HepG2 (cell line): ENCODE results near the gene EPHA1. TPM values are rescaled to one million over a fixed set of nuclear protein-coding genes. Genes with fewer than 3 reads are reported as not detected.

Source experiments
- BRCA1 ChIP-seq: sonication (generic); formaldehyde crosslinking; IDR thresholded peaks from 2 replicates; pipeline ENCODE4 v1.4.0; 2020; ENCODE audit warnings: missing genetic modification reagents
- BRD4 ChIP-seq: sonication (generic); formaldehyde crosslinking; IDR thresholded peaks from 2 replicates; pipeline ENCODE4 v1.4.0; 2020; ENCODE audit warnings: missing genetic modification reagents
- CENPT ChIP-seq: sonication (generic); formaldehyde crosslinking; IDR thresholded peaks from 2 replicates; pipeline ENCODE4 v1.8.0; 2022; ENCODE audit warnings: low read depth, mild to moderate bottlenecking, moderate library complexity, missing genetic modification reagents
- CERS6 ChIP-seq: sonication (generic); formaldehyde crosslinking; IDR thresholded peaks from 2 replicates; pipeline ENCODE4 v1.5.0; 2020; ENCODE audit warnings: missing genetic modification reagents
- CHCHD3 ChIP-seq: sonication (generic); formaldehyde crosslinking; IDR thresholded peaks from 2 replicates; pipeline ENCODE4 v1.8.0; 2022; ENCODE audit warnings: mild to moderate bottlenecking, missing genetic modification reagents, moderate library complexity
- FOXP4 ChIP-seq: sonication (generic); formaldehyde crosslinking; IDR thresholded peaks from 2 replicates; pipeline ENCODE4 v1.4.0; 2020; ENCODE audit warnings: missing genetic modification reagents
- GMEB2 ChIP-seq: IDR thresholded peaks from 2 replicates; pipeline ENCODE4 v1.6.1; 2016; ENCODE audit warnings: missing biosample characterization, missing genetic modification reagents, low read depth
- HNRNPL ChIP-seq: fragments of 200-400 bp; formaldehyde crosslinking; IDR thresholded peaks from 2 replicates; pipeline ENCODE4 v1.6.1; 2017; ENCODE audit warnings: mild to moderate bottlenecking, low read depth, low read length
- NFE2 ChIP-seq: sonication (generic); formaldehyde crosslinking; IDR thresholded peaks from 2 replicates; pipeline ENCODE4 v1.4.0; 2020; ENCODE audit warnings: missing genetic modification reagents
- RXRB ChIP-seq: IDR thresholded peaks from 2 replicates; pipeline ENCODE4 v1.6.1; 2016; ENCODE audit warnings: borderline replicate concordance, missing genetic modification reagents, missing compliant biosample characterization
- SP1 ChIP-seq, 2 experiments: fragments of 450-650 bp in 1 of 2; sonication (generic) in 1 of 2; formaldehyde crosslinking in 1 of 2; IDR thresholded peaks; 2 replicates each; pipeline versions ENCODE4 v1.4.0 to v1.6.1; 2016 to 2020; ENCODE audit warnings: missing genetic modification reagents in 1 of 2
- XRCC5 ChIP-seq: fragments of 200-400 bp; formaldehyde crosslinking; optimal IDR thresholded peaks from 2 replicates; pipeline ENCODE3; 2017; ENCODE audit warnings: mild to moderate bottlenecking, low read length
- ZBTB7A ChIP-seq: sonication (generic); formaldehyde crosslinking; IDR thresholded peaks from 2 replicates; pipeline ENCODE4 v1.8.0; 2022; ENCODE audit warnings: mild to moderate bottlenecking, missing genetic modification reagents
- ZFP36 ChIP-seq: fragments of 150-350 bp; IDR thresholded peaks from 2 replicates; pipeline ENCODE4 v1.6.1; 2018; ENCODE audit warnings: borderline replicate concordance, low read length, low read depth; ENCODE audit not compliant: partially characterized antibody
- ZNF24 ChIP-seq: fragments of 450-650 bp; IDR thresholded peaks from 2 replicates; pipeline ENCODE4 v1.6.1; 2017; ENCODE audit warnings: antibody characterized with exemption, mild to moderate bottlenecking
- ZNF326 ChIP-seq: sonication (generic); formaldehyde crosslinking; IDR thresholded peaks from 2 replicates; pipeline ENCODE4 v1.4.0; 2020; ENCODE audit warnings: missing genetic modification reagents, borderline replicate concordance
- ZNF382 ChIP-seq: sonication (generic); formaldehyde crosslinking; IDR thresholded peaks from 2 replicates; pipeline ENCODE4 v1.5.0; 2020; ENCODE audit warnings: missing genetic modification reagents, mild to moderate bottlenecking, borderline replicate concordance
- ZNF44 ChIP-seq: sonication (generic); formaldehyde crosslinking; IDR thresholded peaks from 2 replicates; pipeline ENCODE4 v1.5.1; 2020; ENCODE audit warnings: mild to moderate bottlenecking, missing genetic modification reagents
- ZNF562 ChIP-seq: sonication (generic); formaldehyde crosslinking; IDR thresholded peaks from 2 replicates; pipeline ENCODE4 v1.8.0; 2022; ENCODE audit warnings: missing genetic modification reagents, borderline replicate concordance
- ZNF614 ChIP-seq: IDR thresholded peaks from 2 replicates; pipeline ENCODE4 v1.6.1; 2018; ENCODE audit warnings: missing biosample characterization, missing genetic modification reagents, inconsistent platforms, borderline replicate concordance
- polyA plus RNA-seq, 8 experiments: library from polyadenylated mRNA; depleted of rRNA in 3 of 8; stranded (reverse) in 7 of 8; unstranded in 1 of 8; fragments of >200 nt; fragmentation: Illumina TruSeq in 4 of 8; extraction: Trizol in 4 of 8; gene quantifications; 2 replicates each; pipeline versions ENCODE4 v1.2.1 to v1.2.3, GENCODE V29; 2011 to 2016; ENCODE audit warnings: low read depth in 4 of 8, missing spikeins in 1 of 8, mixed read lengths in 1 of 8; ENCODE audit not compliant: insufficient read depth in 1 of 8
- total RNA-seq, 5 experiments: library from RNA; depleted of rRNA; stranded (reverse); fragments of >200 nt; fragmentation: Illumina TruSeq; extraction: Trizol; gene quantifications; 2 replicates each; pipeline ENCODE4 v1.2.3, GENCODE V29; 2016; ENCODE audit warnings: low read depth in 1 of 5
- TF ChIP-seq, protein P1 (sequence below): sonication (generic); formaldehyde crosslinking; IDR thresholded peaks from 2 replicates; pipeline ENCODE4 v1.5.1; 2020; ENCODE audit warnings: mild to moderate bottlenecking, missing genetic modification reagents, moderate library complexity

The EPHA1 gene
- total and polyA plus RNA-seq, 2 of the 13 experiments (the other 11 are each of a cell fraction or from before 2014, with no cell fraction given) = 4.6 to 17.1 TPM

GRCh38 chr7:143393267-143394041 is 15.2 kb downstream of the EPHA1 start (continued):
- peak; percentile 44; the same call in 1 of the 2 replicates for TF ChIP-seq FOXP4 (CRISPR knock-in tag)
- TF ChIP-seq HNRNPL = 0 out of 2 replicates have a peak, but pooled peaks have one; percentile 52
- no peak for TF ChIP-seq ZNF382 (CRISPR knock-in tag)
- TF ChIP-seq BRCA1 (CRISPR knock-in tag) = no peak
- TF ChIP-seq ZNF562 (CRISPR knock-in tag) = no peak
- peak; percentile 54; the same call in 1 of the 2 replicates for TF ChIP-seq ZNF614 (CRISPR knock-in tag)
- TF ChIP-seq SP1 (IDR thresholded peaks at IDR 0.05) = no peak
- no peak for TF ChIP-seq SP1 (CRISPR knock-in tag; IDR thresholded peaks at IDR 0.05)
- no peak for TF ChIP-seq BRD4 (CRISPR knock-in tag)
- TF ChIP-seq NFE2 = no peak
- 0 out of 2 replicates have a peak, but pooled peaks have one; percentile 58 for TF ChIP-seq ZNF44
- no peak for TF ChIP-seq ZNF24
- no peak for TF ChIP-seq CENPT (CRISPR knock-in tag)
- no peak for TF ChIP-seq XRCC5
- no peak for TF ChIP-seq GMEB2 (CRISPR knock-in tag)
- TF ChIP-seq CHCHD3 = no peak
- no peak for TF ChIP-seq CERS6 (CRISPR knock-in tag)
- TF ChIP-seq RXRB (CRISPR knock-in tag) = peak; percentile 95
- no peak for TF ChIP-seq ZFP36
- TF ChIP-seq, protein P1, sequence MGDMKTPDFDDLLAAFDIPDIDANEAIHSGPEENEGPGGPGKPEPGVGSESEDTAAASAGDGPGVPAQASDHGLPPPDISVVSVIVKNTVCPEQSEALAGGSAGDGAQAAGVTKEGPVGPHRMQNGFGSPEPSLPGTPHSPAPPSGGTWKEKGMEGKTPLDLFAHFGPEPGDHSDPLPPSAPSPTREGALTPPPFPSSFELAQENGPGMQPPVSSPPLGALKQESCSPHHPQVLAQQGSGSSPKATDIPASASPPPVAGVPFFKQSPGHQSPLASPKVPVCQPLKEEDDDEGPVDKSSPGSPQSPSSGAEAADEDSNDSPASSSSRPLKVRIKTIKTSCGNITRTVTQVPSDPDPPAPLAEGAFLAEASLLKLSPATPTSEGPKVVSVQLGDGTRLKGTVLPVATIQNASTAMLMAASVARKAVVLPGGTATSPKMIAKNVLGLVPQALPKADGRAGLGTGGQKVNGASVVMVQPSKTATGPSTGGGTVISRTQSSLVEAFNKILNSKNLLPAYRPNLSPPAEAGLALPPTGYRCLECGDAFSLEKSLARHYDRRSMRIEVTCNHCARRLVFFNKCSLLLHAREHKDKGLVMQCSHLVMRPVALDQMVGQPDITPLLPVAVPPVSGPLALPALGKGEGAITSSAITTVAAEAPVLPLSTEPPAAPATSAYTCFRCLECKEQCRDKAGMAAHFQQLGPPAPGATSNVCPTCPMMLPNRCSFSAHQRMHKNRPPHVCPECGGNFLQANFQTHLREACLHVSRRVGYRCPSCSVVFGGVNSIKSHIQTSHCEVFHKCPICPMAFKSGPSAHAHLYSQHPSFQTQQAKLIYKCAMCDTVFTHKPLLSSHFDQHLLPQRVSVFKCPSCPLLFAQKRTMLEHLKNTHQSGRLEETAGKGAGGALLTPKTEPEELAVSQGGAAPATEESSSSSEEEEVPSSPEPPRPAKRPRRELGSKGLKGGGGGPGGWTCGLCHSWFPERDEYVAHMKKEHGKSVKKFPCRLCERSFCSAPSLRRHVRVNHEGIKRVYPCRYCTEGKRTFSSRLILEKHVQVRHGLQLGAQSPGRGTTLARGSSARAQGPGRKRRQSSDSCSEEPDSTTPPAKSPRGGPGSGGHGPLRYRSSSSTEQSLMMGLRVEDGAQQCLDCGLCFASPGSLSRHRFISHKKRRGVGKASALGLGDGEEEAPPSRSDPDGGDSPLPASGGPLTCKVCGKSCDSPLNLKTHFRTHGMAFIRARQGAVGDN = peak; percentile 84
- no peak for TF ChIP-seq ZBTB7A (CRISPR knock-in tag)
- TF ChIP-seq ZNF326 (CRISPR knock-in tag) = no peak
